HCT116 (cell line): ENCODE results near the gene MBNL2. TPM values are rescaled to one million over a fixed set of nuclear protein-coding genes. Genes with fewer than 3 reads are reported as not detected.
A peak's percentile ranks its signal among the peaks of the same experiment; 100 is the strongest.

Experiments
- ATAC-seq: fragments of 200-7000 bp; cut with Tn5 transposase; 2 replicates; pipeline ENCODE4 v1.9.1; 2020; ENCODE audit warnings: mild to moderate bottlenecking, moderate library complexity
- BruUV-seq: library from RNA; stranded (reverse); fragments of 400-500 nt; replicated peaks from 2 replicates; lab custom pipeline; 2021; lab: Mats Ljungman, UMichigan
- CTCF ChIA-PET: fragments of 300-600 bp; sonication (Branson Sonifier 250); formaldehyde crosslinking; loops from one replicate; lab custom pipeline; 2021; ENCODE audit warnings: antibody characterized with exemption; lab: Charles Lee
- POLR2A ChIA-PET: fragments of 300-600, 350-600 bp; sonication (Branson Sonifier 250); formaldehyde crosslinking; loops from one replicate; lab custom pipeline; 2021; ENCODE audit warnings: antibody characterized with exemption; lab: Charles Lee
- RAD21 ChIA-PET, 2 experiments: fragments of 300-600 bp; sonication (Branson Sonifier 250); formaldehyde crosslinking; loops; one replicate each; lab custom pipeline; 2023; ENCODE audit warnings: low total read pairs in 2 of 2; ENCODE audit not compliant: uncharacterized antibody in 2 of 2, unreplicated experiment in 2 of 2, low non-redundant PET in 1 of 2; lab: Charles Lee
- DNase-seq: peaks from one replicate; pipeline ENCODE4 v3.0.0-alpha.2; 2010; ENCODE audit warnings: low read depth, low spot score
- H2AFZ ChIP-seq: fragments of 200-600 bp; shearing (Covaris generic), sonication (generic); 2 replicates; pipeline ENCODE4 v1.6.1; 2017; ENCODE audit warnings: low read depth, mixed run types, mixed read lengths, antibody characterized with exemption, low read length; ENCODE audit not compliant: poor library complexity, severe bottlenecking
- H3K27ac ChIP-seq: 2 replicates; pipeline ENCODE4 v1.5.1; 2012; ENCODE audit warnings: low read depth, low read length
- H3K27me3 ChIP-seq: fragments of 200-600 bp; sonication (generic); 2 replicates; pipeline ENCODE4 v1.6.1; 2016; ENCODE audit warnings: mixed run types, low read length, mixed read lengths; ENCODE audit not compliant: insufficient read depth
- H3K36me3 ChIP-seq, 2 experiments: fragments of 200-500 bp in 1 of 2; fragments of 200-600 bp in 1 of 2; sonication (Bioruptor generic) in 1 of 2; sonication (generic) in 1 of 2; 2 replicates each; pipeline versions ENCODE4 v1.5.1 to v1.6.1; 2014 to 2016; ENCODE audit warnings: low read length in 2 of 2, inconsistent platforms in 1 of 2, mixed read lengths in 1 of 2, mixed run types in 1 of 2; ENCODE audit not compliant: insufficient read depth in 2 of 2, control insufficient read depth in 1 of 2
- H3K4me1 ChIP-seq, 2 experiments: fragments of 200-600 bp in 1 of 2; sonication (generic) in 1 of 2; 2 replicates each; pipeline versions ENCODE4 v1.5.1 to v1.6.1; 2012 to 2017; ENCODE audit warnings: low read length in 2 of 2, inconsistent platforms in 1 of 2, mild to moderate bottlenecking in 1 of 2, mixed read lengths in 1 of 2, mixed run types in 1 of 2, moderate library complexity in 1 of 2; ENCODE audit not compliant: insufficient read depth in 2 of 2, control insufficient read depth in 1 of 2
- H3K4me2 ChIP-seq: fragments of 200-600 bp; sonication (generic); 2 replicates; pipeline ENCODE4 v1.6.1; 2017; ENCODE audit warnings: mixed run types, low read length, mixed read lengths
- H3K4me3 ChIP-seq, 2 experiments: fragments of 200-600 bp in 1 of 2; sonication (generic) in 1 of 2; replicated peaks in 1 of 2; 2 replicates each; pipeline ENCODE4 v1.5.1; 2011 to 2016; ENCODE audit warnings: low read length in 2 of 2, control low read depth in 1 of 2, low read depth in 1 of 2, mild to moderate bottlenecking in 1 of 2, mixed read lengths in 1 of 2, mixed run types in 1 of 2
- H3K79me2 ChIP-seq: fragments of 200-600 bp; sonication (generic); 2 replicates; pipeline ENCODE4 v1.6.1; 2017; ENCODE audit warnings: mild to moderate bottlenecking, mixed run types, low read length, moderate library complexity, mixed read lengths; ENCODE audit not compliant: insufficient read depth
- H3K9ac ChIP-seq: fragments of 200-600 bp; sonication (generic); 2 replicates; pipeline ENCODE4 v1.6.1; 2016; ENCODE audit warnings: low read length, mixed read lengths
- H3K9me2 ChIP-seq: fragments of 200-600 bp; sonication (generic), shearing (Covaris generic); 2 replicates; pipeline ENCODE4 v1.6.1; 2017; ENCODE audit warnings: mixed run types, mild to moderate bottlenecking, moderate library complexity; ENCODE audit not compliant: insufficient read depth
- H3K9me3 ChIP-seq, 2 experiments: fragments of 200-500 bp in 1 of 2; fragments of 200-600 bp in 1 of 2; sonication (Bioruptor generic) in 1 of 2; sonication (generic) in 1 of 2; 2 replicates each; pipeline ENCODE4 v1.6.1; 2014 to 2017; ENCODE audit warnings: low read length in 2 of 2, mixed read lengths in 2 of 2, inconsistent platforms in 1 of 2, low read depth in 1 of 2, mild to moderate bottlenecking in 1 of 2, mixed run types in 1 of 2, moderate library complexity in 1 of 2; ENCODE audit not compliant: control insufficient read depth in 1 of 2, insufficient read depth in 1 of 2
- H4K20me1 ChIP-seq: fragments of 200-600 bp; sonication (generic), shearing (Covaris generic); 2 replicates; pipeline ENCODE4 v1.6.1; 2017; ENCODE audit warnings: mixed run types, mild to moderate bottlenecking, moderate library complexity; ENCODE audit not compliant: insufficient read depth
- CEBPB ChIP-seq: IDR thresholded peaks from 2 replicates; pipeline ENCODE4 v1.6.1; 2012; ENCODE audit warnings: low read depth
- EZH2phosphoT487 ChIP-seq: fragments of 200-600 bp; IDR thresholded peaks from 2 replicates; pipeline ENCODE4 v1.6.1; 2018; ENCODE audit warnings: antibody characterized with exemption, borderline replicate concordance
- JUND ChIP-seq: IDR thresholded peaks from 2 replicates; pipeline ENCODE4 v1.6.1; 2012
- POLR2A ChIP-seq: IDR thresholded peaks from 2 replicates; pipeline ENCODE4 v1.7.0; 2011; ENCODE audit warnings: borderline replicate concordance; ENCODE audit not compliant: insufficient read depth, insufficient read length; ENCODE audit errors: extremely low read depth
- POLR2AphosphoS5 ChIP-seq: IDR thresholded peaks from 2 replicates; pipeline ENCODE4 v1.6.1; 2011; ENCODE audit warnings: mild to moderate bottlenecking, low read depth, low read length, moderate library complexity
- RAD21 ChIP-seq: IDR thresholded peaks from 2 replicates; pipeline ENCODE4 v1.6.1; 2012; ENCODE audit warnings: low read depth, mild to moderate bottlenecking
- SIN3A ChIP-seq: IDR thresholded peaks from 2 replicates; pipeline ENCODE4 v1.6.1; 2012; ENCODE audit warnings: low read depth
- SRF ChIP-seq: IDR thresholded peaks from 2 replicates; pipeline ENCODE4 v1.6.1; 2012; ENCODE audit warnings: low read depth
- TCF7L2 ChIP-seq: IDR thresholded peaks from 2 replicates; pipeline ENCODE4 v1.7.0; 2011; ENCODE audit warnings: borderline replicate concordance, inconsistent platforms; ENCODE audit not compliant: insufficient read depth, insufficient read length; ENCODE audit errors: extremely low read depth
- YY1 ChIP-seq: IDR thresholded peaks from 2 replicates; pipeline ENCODE4 v1.6.1; 2011; ENCODE audit warnings: low read length, low read depth, moderate library complexity, mild to moderate bottlenecking; ENCODE audit not compliant: insufficient replicate concordance; ENCODE audit errors: extremely low read depth
- intact Hi-C: fragments of 100-400 bp; cut with micrococcal nuclease; formaldehyde crosslinking; loops from 2 replicates; pipeline ENCODE4 v1.10.0; 2022
- total RNA-seq: library from RNA; stranded (reverse); gene quantifications from one replicate; pipeline ENCODE4 v1.2.1, GENCODE V29; 2021; ENCODE audit not compliant: unreplicated experiment

MBNL2 gene
- total RNA-seq, 1 experiment from 2014 or later, result 73.9 TPM

DNA sequence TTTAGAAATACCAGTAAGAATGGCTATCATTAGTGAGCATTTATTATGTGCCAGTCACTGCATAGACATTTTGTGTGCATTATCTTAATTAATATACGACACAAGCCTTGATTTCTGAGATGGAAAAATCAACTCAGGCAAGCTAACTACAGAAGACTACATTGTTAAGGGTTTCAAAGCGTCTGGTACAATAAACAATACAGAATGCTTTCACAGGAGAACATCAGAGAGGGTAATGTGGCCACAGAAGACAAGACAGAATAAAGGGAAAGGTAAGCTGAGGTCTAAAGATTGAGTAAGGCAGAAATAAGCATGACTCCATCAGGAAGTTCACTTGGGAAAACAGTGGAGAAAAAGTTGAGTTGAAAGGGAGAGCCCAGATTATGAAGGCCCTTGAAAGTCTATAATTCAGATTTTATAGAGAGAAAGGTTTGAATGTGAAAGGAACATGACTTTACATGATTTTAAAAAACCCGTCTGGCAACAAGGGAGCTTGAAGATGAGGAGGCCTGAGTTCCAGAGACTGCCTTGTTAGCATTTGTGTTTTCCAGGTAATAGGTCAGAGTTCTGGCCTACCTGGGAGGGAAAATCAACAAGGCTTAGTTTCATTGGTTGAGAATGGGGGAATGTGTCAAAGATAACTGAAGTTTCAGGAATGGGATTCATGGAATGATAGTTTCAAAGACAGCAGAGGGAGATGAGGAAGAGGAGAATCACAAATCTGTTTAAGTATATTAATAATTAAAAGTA, 1.8 kb upstream of the MBNL2 start:
- TF ChIP-seq CEBPB (no peak), SRF (no peak), TCF7L2 (no peak), JUND (no peak), POLR2AphosphoS5 (no peak)
- H3K36me3 ChIP-seq, result no peaks in the 10 kb centered on the region
- no peak overlapping the region for H3K4me3 ChIP-seq
- H3K9me2 ChIP-seq, result no peaks in the 10 kb centered on the region
- ATAC-seq (no peak), DNase-seq (no peak)
- ChIA-PET RAD21 (interaction anchor here in 1 of 2 experiments (1.0 kb wide), 1 partner anchor 110 kb away, joined by 3 read pairs; no protein-coding TSS in a partner anchor), CTCF (interaction anchor here (0.6 kb wide), 1 partner anchor 113 kb away, joined by 3 read pairs; no protein-coding TSS in a partner anchor), POLR2A (interaction anchor here (1.0 to 1.5 kb wide), 2 partner anchors 30 to 79 kb away, joined by 3 to 4 read pairs; no protein-coding TSS in a partner anchor)
- no peaks in the 10 kb centered on the region for H3K9me3 ChIP-seq
- intact Hi-C loops, result loop anchor here (5.0 kb wide), 1 partner anchor 137 kb away; no protein-coding TSS in a partner anchor
- BruUV-seq, result no TSS peak
- no peaks in the 10 kb centered on the region for H4K20me1 ChIP-seq
- no peak overlapping the region for H2AFZ ChIP-seq
- no peak overlapping the region for H3K9ac ChIP-seq
- H3K27me3 ChIP-seq, result no peaks in the 10 kb centered on the region
- peak overlapping the region; percentile 35; the same call in 1 of the 2 replicates for H3K27ac ChIP-seq
- peaks cover 30 to 43% of the 10 kb centered on the region in 2 experiments for H3K4me1 ChIP-seq
- H3K4me2 ChIP-seq, result no peak overlapping the region
- peaks cover 32% of the 10 kb centered on the region for H3K79me2 ChIP-seq

GRCh38 chr13:97221046-97221445, 1.1 kb upstream of the MBNL2 start:
- ATAC-seq (no peak), DNase-seq (no peak)
- peaks cover 37 to 47% of the 10 kb centered on the region in 2 experiments for H3K4me1 ChIP-seq
- no TSS peak for BruUV-seq
- no peaks in the 10 kb centered on the region for H3K9me2 ChIP-seq
- no peaks in the 10 kb centered on the region for H3K9me3 ChIP-seq
- ChIA-PET CTCF (interaction anchor here (4.2 kb wide), 1 partner anchor 8 kb away, joined by 18 read pairs; no protein-coding TSS in a partner anchor), POLR2A (interaction anchor here (1.5 kb wide), 1 partner anchor 80 kb away, joined by 3 read pairs; no protein-coding TSS in a partner anchor), RAD21 (interaction anchor here in 1 of 2 experiments (1.0 kb wide), 1 partner anchor 111 kb away, joined by 3 read pairs; no protein-coding TSS in a partner anchor)
- no peaks in the 10 kb centered on the region for H3K27me3 ChIP-seq
- H4K20me1 ChIP-seq, result no peaks in the 10 kb centered on the region
- H3K27ac ChIP-seq, result peak overlapping the region; percentile 74; the same call in 1 of the 2 replicates
- no peak overlapping the region for H3K9ac ChIP-seq
- TF ChIP-seq YY1, result no peak
- no peak for TF ChIP-seq POLR2A
- no peak for TF ChIP-seq EZH2phosphoT487
- TF ChIP-seq RAD21, result no peak
- TF ChIP-seq SIN3A, result no peak
- no peak for TF ChIP-seq POLR2AphosphoS5
- peaks cover 39% of the 10 kb centered on the region for H3K79me2 ChIP-seq
- intact Hi-C loops, result loop anchor here (5.0 kb wide), 1 partner anchor 136 kb away; no protein-coding TSS in a partner anchor
- no peaks in the 10 kb centered on the region for H3K36me3 ChIP-seq
- no peak overlapping the region for H3K4me3 ChIP-seq
- no peak overlapping the region for H2AFZ ChIP-seq
- no peak overlapping the region for H3K4me2 ChIP-seq
